Activated CD4-positive, CD25-positive, alpha-beta regulatory T cell treated with anti-CD3 and anti-CD28 coated beads, Interleukin-2, amount 50 U/mL, for 24 hours (primary cell): ENCODE data around the gene POLRMT.

Experiments
- ATAC-seq, 2 donors: fragments of 150-1000 bp; cut with Tn5 transposase; one replicate each; pipeline ENCODE4 v1.10.0; 2021; ENCODE audit warnings: mild to moderate bottlenecking in 1 of 2, moderate library complexity in 1 of 2

Gene POLRMT

DNA sequence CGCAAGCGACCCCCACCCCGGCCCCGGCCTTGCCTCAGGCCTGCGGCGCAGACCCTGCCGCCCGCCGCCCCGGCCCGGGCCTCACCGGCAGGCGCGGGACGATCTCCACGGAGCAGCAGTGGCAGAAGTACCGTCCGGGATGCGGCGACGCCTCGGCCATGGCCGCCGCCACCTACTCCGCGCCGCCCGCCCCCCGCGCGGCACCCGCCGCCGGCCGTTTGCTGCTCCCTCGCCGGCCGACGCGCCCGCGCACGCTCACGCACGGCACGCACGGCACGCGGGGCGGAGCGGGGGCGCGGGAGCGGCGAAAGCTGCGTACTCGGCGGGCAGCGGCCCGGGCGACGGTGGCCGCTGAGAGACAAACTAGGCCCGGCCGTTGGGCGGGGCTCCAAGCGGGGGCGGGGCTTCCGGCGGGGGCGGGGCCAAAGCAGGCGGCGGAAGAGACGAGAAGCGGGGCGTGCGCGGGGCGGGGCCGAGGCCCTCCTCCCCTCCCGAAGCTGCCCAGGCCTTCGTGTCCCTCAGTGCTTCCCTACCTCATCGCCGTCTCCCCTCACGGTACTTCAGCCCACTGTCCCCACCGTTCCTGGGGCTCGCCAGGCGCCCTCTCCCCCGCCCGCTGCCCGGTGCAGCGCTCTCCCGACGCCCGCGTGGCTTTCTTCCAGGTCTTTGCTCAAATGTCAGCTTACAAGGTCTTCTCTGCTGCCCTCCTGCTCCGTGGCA lies 29.8 kb upstream of the POLRMT start, which contains the start of gene RNF126:
TSS of gene RNF126 (minus strand) at position 253 of the 720 bp plus-strand sequence. CDS start at position 160, 93 bp downstream.
- peak; percentile 45 to 53 for ATAC-seq

DNA sequence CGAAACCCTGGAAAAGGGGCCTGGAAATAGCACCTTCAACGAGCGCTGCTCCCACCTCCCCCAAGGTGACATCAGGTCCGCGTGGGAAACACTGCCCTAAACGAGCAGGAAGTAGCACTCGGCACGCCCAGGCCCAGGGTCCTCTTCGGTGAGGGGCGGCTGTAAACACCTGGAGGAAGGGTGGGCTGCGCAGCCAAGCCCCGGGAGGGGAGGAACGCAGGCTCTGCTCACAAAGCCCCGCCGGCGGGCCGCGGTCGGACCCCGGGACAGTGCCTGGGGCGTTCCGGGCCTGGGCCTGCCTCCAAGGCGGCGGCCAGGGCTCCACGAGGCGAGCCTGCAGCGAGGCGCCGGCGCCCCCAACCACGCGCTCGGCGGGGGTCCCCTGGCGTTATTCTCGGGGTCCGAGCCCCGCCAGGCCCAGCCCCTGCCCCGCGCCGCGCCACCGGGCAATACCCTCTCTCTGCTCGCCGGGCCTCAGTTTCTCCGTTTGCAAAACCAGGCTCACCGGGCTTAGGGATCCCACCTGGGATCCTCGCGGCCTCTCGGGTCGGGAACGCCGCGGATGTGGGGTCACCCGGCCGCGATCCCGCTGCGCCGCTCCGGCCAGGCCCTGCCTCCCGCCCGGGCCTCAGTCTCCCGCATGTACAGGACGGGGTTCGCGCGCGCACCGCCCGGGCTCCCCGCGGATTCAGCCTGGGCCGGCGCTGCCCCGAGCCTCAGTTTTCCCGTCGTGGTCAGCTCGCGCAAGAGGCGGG lies 29.0 kb upstream of the POLRMT start:
- peak; percentile 20 to 37 for ATAC-seq

DNA sequence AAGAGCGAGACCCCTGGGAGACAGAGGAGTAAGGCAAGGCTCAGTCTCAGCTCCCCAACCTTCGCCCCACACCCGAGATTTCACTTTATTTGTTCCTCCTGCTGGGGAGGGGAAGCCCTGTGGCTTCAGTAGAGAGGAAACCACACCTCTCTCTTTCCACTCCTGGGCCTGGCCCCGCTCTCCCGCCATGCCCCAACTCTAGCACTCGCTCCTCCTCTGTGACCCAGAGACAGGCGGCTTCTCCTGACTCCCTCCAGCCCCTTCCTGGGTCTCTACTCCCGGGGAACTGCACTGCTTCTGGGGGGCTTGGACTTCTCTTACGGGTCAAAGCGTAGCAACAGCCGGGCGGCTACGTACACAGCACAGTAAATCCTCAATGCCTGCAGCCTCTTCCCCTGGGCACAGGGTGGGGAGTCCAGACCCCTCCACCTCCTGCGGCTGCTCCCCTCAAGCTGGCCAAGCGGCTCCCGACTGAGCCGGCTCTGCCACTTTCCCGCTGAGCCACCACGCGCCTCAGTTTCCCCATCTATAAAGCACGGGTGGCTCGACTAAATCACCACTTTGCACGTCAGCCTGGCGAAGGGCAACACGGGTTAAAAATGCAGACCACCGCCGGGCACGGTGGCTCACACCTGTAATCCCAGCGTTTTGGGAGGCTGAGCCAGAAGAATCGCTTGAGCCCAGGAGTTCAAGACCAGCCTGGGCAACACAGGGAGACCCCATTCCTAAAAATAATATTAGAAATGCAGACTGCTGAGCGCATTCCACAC lies 28.3 kb upstream of the POLRMT start:
- peak; percentile 19 to 21 for ATAC-seq

DNA sequence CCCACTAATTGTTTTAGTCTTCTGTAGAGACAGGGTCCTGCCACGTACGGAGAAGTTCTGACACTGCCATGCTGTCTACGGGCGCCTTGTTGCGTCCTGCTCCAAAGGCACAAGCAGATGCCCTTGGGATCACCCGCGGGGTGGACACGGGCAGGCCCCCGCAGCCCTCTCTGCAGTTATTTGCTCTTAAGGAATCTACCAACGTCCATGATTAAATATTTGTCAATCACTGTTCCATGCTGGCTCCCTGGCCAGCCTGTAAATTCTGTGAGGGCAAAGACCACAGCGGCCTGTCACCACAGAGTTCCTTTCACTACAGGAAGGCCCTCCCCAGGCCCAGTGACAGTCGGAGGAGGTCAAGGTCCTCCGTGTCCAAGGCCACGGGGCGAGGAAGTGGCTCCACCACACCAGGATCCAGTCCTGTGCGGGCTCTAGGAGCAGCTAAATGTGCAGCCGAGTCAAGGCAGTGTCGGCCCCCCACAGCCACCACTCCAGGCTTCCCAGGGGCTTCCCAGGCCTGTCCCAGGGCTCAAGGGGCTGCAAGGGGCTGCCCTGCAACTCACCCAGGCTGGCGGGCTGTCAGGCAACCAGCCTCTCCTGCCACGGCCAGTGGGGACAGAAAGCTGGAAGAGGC lies 27.6 kb upstream of the POLRMT start:
- no peak for ATAC-seq

DNA sequence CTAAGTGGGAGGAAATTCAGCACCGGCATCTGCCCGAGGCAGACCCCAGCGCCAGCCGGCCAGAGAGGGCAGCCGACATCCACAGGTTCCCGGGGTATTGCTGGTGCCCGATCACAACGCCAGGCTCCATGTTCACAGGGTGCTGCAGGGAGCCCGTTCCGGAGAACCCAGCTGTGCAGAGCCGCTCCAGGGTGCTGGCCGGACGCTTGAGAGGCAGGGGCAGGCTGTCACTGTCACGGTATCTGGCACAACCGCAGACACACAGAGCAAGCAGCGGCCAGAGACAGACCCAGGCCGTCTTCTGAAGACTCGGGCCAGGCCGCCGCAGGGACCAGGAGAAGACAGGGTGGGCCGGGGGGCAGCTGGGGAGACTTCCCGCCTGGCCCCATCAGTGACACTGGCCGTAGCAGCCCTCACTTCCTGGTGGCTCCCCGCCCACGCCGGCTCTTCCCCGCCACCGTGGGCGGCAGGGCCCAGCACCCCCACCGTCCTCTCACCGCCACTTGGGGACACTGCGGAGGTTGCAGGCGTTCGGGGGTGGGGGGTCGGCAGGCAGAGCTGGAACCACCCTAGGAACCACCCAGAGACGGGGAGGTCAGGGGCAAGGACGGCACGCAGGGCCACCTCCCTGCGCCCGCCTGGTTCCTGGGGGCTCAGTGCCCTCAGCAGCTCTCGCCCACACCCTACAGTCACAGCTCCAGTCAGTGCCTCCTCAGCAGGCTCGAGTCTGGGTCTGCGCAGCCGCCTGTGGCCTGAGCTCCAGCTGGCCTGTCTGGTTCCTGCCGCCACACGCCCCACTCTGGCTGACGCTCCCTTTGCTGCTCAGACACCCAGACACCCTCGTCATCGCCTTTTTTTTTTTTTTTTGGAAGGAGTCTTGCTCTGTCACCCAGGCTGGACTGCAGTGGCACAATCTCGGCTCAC lies 25.8 kb upstream of the POLRMT start:
- peak in 1 of 2 donors; percentile 3 for ATAC-seq

DNA sequence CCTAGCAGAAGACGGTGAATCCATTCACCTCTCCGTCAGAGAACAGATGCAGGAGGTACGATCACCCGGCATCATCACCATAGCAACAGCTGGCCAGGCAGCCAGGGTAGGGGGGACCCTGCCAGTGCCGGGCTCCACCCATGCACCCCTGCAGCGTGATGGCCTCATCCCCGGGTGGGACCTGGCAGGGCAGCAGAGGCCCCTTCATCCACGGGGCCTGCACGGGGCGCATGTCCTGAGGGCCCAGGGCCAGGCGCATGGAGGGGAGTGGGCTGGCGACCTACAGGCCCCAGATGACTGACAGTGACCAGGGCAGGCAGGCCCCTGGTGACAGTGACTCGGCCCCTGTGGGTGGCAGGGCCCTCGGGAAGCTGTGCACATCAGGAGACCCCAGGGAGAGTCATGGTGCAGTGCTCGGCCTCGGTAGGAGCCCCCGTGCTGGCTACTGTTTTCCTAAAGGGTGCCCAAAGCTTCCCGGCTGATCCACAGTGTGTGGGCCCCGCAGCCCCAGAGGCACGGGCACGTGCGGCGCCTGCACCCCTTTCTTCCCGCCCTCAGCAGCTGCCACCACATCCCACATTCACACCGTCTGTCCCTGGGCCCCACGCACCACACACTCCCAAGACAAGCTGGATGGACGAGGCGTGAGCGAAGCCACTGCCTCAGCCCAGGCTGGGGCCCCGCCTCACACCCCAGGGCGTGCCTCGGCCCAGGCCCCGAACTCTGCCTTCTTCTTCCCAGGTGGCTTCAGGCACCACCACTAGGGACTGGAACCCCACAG lies 24.9 kb upstream of the POLRMT start:
- no peak for ATAC-seq

DNA sequence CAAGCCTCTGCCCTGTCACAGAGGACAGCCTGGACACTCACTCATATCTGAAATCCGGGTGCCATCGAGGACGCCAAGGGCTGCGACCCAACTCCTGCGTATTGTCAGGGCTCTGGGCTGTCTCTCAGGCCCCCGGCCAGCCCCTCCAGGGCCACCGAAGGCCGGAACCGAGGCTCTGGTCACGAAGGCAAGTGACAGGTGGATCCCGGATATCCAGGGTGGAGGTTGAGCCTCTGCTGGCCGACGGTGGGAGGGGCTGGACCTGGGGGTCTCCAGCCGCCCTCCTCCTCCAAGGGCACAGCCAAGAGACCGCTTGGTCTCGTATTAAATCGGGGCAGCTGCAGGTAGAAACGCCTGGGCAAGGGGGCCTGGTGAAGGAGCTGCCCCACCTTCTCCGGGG lies 24.3 kb upstream of the POLRMT start:
- ATAC-seq = no peak

DNA sequence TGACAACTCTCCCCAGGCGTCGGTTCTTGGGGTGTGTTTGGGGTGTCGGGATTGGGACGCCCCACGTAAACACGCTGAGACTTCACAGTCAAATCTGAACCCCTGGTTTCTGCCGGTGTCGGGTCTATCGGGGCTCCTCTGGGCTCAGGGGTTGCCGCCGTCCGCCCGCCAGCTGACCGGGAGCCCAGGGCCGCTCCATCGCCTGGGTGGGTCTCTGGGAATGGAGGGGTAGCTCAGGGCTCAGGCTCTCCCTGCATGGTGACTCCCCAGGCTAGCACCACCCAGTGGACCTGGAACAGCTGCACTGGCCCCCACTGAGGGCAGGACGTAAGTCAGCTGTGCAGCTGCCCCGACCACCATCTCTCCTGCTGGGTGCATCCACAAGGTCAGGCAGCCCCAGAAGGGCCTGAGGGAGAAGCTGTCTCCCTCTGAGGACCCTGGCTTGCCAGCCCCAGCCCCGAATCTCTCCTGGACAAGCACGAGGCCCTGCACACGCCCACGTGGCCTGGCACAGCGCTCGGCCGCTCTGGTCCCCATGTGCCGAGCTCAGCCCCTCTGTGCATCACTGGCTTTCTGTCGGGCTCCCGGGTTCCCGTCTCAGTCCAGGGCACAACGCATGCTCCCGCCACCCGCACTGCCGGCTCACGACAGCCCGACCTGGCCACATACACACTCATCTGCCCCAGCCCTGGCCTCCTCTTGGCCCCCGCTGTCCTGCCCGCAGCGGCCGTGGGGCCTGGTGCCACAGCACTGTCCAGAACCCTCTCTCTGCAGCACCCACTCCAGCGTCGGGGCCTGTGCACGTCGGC lies 23.6 kb upstream of the POLRMT start:
- no peak for ATAC-seq

DNA sequence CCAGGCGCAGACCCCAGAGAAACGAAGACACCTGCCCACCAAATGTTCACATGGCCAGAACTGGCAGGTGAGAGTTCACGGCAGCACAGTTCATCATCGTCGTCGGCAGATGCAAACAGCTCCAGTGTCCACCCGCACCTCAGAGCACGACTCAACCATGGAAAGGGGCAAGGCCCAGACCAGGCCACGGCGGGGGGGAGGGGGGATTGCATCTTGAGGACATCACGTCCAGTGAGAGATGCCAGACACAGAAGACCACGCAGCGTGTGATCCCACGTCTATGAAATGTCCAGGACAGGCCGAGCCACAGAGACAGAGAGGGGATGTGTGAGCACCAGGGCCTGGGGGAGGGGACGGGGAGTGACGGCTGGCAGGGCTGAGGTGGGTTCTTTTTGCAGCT lies 22.4 kb upstream of the POLRMT start:
- no peak for ATAC-seq

DNA sequence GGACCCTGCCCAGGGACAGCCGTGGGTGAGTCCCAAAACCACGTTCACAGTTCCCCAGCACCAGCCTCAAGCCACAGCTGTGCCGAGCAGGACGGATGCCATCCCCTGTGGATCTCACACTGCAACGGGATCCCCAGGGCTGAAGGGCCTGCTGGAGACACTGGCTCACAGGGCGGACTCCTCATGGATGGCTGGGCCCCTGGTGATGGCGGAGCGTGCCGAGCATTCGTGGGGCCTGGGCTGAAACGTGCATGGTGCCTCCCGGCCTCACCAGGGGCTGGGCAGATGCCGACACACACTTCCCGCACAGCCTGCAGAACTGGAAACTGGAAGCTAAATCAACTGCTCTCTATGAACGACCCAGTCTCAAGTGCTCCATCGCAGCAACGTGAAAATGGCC lies 20.1 kb upstream of the POLRMT start:
- no peak for ATAC-seq

DNA sequence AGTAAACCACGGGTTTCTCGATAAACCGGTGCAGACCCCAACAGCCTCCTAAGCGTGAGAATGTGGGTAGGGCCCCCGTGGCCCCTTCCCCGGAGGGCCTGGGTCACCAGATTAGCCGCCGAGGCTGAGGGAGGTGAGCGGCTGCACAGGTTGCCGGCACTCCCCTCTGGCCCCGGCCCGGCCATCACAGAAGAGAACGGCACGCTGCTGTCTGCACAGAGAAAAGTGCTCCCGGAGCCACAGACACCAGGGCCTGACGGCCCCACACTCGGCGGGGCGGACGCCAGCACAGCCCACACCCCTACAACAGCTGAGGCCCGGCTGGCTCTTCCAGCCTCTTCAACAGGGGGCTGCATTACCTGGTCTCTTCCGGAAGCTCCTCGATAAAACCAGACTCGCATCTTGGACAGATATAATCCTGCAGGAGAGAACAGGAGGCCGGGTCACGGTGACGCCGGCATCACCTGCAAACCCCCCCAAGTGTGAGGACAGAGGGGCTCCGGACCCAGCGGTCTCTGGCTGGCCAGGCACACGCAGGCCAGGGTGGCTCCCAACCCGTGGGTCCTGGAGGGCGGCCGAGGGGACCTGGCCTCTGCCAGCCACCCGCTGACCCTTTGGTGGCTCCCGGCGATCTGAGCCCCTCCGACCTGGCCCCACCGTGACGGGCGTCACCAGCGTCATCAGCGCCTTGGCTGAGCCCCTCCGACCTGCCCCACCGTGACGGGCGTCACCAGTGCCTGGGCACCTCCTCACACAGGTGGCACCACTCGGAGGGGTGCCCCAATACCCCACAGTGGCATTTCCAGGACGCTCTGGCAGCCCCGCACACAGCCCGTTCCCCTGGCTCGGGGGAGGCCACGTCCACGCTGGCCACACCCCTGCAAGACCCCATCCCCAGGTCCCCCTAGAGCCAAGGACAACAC lies 19.4 kb upstream of the POLRMT start:
- ATAC-seq = no peak

DNA sequence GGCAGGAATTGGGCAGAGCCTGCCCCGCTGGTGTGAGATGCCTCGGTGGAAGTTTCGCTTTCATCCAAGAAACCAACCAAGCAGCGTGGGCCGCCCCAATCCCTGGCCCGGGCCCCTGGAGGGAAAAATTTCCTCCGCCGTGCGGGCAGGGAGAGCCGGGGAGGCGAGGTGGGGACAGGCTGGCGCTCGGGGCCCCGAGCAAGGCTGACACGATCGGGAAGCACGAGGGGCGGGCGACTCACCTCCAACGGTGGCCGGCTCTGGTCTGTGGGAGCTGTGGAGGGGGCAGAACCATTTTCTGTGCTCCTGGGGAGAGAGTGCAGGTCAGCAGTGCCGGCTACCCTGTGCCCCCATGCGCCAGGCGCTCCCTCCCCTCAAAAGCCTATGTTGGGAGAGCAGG lies 18.7 kb upstream of the POLRMT start:
- no peak for ATAC-seq

DNA sequence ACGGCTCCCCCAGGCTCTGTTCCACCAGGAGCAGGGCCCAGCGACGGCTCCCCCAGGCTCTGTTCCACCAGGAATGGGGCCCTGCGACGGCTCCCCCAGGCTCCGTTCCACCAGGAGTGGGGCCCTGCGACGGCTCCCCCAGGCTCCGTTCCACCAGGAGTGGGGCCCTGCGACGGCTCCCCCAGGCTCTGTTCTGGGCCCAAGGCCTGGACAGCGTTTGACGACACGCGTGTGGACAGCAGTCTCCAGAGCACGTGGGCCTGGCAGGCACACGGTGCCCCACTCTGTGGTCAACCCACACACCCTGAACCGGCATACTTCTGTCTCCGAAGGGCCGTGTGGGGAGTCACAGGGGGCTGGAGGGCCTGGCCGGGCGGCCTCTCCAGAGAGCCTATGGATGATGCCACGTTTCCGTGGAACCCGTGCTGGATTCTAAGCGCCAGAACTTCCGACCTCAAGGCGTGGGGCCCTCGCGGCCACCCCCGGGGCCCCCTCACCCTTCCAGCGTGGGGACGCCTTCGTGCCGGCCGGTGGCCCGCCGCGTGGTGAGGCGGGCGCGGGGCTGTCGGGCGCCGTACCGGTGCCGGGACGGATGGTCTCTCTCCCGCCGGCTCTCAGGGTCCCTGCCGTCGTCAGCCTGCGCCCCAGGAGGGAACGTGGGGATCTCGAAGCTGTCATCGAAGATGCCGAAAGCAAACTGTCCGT lies 17.9 kb upstream of the POLRMT start:
- no peak for ATAC-seq

DNA sequence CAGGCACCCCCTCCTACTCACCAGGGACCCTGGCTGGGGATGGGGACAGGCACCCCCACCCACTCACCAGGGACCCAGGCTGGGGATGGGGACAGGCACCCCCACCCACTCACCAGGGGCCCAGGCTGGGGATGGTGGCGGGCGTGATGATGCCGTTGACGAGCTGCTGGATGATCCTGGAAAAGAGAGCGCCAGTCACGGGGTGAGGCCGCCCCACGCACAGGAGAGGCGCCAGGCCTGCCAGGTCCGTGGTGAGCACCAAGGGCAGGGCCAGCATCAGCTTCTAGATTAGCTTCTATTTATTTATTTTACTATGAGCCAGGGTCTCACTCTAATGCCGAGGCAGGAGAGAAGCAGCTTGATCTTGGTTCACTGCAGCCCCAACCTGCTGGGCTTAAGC lies 16.8 kb upstream of the POLRMT start:
- ATAC-seq = no peak

DNA sequence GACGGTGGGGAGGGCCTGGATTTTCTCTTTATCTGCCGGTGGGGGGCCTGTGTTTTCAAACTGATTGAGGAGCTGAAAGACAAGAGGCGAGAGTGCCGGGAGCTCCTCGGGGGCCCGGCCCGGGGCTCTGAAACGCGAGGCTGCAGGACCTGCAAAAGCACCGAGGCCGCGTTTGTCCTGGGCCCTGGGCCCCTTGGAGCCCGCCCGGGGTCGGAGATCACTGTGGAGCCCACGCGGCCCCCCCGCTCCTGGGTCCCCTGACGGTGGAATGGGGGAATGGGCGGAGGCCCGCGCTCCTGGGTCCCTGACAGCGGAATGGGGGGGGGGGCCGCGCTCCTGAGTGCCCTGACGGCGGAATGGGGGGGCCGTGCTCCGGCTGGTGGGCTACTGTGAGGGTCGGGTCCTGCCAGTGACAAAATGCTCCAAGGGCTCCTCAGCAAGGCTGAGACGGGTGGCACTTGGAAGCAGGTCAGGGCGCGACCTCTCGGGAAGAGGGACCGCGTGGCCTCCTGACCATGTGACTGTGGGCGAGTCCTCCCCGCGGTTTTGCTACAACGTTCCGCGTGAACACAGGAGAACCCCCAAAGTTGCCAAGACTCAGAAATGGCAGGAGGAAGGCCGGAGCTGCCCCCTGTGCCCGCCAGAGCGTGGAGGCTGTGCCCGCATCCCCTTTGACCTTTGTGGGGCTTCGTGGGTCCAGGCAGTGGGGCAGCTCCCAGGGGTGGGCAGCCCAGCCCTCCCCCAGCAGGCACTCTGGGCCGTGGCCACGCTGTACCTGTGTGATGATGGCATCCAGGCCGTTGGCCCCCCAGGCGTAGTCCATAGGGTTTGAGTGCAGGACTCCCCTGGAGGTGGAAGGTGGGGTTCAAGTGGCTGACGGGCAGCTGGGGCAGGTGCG lies 15.8 kb upstream of the POLRMT start:
- ATAC-seq = no peak

DNA sequence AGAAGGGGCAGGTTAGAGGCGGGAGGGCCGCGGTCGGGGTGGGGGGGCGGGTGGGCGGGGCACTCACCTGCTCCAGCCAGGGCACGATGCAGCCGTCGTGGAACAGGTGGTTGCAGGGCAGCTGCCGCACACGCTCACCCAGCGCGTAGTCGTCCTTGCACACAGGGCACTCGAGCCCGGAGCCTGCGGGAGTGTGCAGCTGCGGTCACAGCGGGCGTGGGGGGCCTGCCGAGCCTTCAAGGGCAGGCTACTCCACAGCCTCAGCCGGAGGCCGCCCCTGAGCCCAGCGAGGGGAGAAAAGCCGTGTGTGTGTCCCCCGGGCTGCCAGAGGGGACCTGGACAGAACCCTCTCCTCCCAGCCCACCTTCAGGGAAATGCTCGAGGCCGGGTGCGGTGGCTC lies 15.0 kb upstream of the POLRMT start:
- no peak for ATAC-seq

DNA sequence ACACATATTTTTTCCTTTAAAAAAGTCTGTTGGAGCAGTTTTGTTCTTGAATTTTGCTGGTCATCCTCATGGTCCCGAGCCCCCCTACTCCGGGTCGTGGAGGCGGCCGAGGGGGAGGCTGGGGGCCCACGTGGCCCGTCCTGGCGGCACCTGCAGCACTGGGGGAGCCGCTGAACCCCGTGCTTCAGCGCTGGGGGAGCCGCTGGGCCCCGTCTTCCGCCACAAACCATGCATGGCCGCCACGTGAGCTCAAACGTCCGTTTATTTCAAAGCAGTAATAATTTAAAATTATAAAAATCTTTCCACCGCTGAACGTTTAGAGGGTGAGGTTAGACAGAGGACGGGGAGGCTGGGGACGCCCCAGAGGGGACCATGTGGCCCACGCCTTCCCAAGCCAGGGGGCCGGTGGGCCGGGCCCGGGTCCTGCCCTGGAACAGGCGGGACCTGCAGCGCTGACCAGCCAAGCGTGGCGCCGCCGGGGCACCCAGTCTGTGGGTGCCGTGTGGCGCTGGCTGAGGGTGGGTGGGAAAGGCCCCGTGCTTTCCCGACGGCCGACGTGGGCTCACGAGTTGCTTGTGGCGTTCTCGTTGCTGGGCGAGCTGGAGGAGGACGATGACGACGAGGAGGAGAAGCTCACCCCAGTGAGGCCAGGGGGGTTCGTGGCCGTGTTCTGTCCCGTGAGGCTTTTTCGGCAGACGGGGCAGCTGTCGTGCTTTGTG lies 14.4 kb upstream of the POLRMT start:
- ATAC-seq = no peak
